ENCODE data around the gene IL4R.

GRCh38 chr16:27403601-27403992, 89.8 kb downstream of the IL4R start:
- TF ChIP-seq CTCF (IDR thresholded peaks at IDR 0.05; ENCODE audit: low read depth, low read length, poor library complexity, severe bottlenecking), result no peak
- TF ChIP-seq EZH2phosphoT487 (IDR thresholded peaks at IDR 0.05; ENCODE audit: borderline replicate concordance, low read length), result no peak

Measured in DOHH2 (cell line).